Spinal cord (tissue), 10 donors: ENCODE results near the gene ESYT2. TPM values are rescaled to one million over a fixed set of nuclear protein-coding genes. Genes with fewer than 3 reads are reported as not detected.

Source experiments
- DNase-seq, 6 donors: peaks; one replicate each; pipeline versions ENCODE4 v3.0.0 to v3.0.0-alpha.2; 2013 to 2015; ENCODE audit warnings: low spot score in 6 of 6, low read depth in 4 of 6
- H3K27ac ChIP-seq: one replicate; pipeline ENCODE4 v1.5.1; 2013; ENCODE audit warnings: low read depth, low read length, control low read depth
- H3K27me3 ChIP-seq: one replicate; pipeline ENCODE4 v1.6.1; 2013; ENCODE audit warnings: low read length; ENCODE audit not compliant: control insufficient read depth, insufficient read depth
- H3K36me3 ChIP-seq: one replicate; pipeline ENCODE4 v1.6.1; 2013; ENCODE audit warnings: low read length; ENCODE audit not compliant: control insufficient read depth, insufficient read depth
- H3K4me1 ChIP-seq: one replicate; pipeline ENCODE4 v1.6.1; 2013; ENCODE audit warnings: low read length; ENCODE audit not compliant: control insufficient read depth, insufficient read depth
- H3K4me3 ChIP-seq: one replicate; pipeline ENCODE4 v1.5.1; 2013; ENCODE audit warnings: low read depth, low read length, control low read depth
- H3K9me3 ChIP-seq: one replicate; pipeline ENCODE4 v1.6.1; 2013; ENCODE audit warnings: low read length; ENCODE audit not compliant: control insufficient read depth, insufficient read depth
- WGBS: methylation state at CpG from one replicate; pipeline ENCODE4 v1.1.5; 2013; ENCODE audit warnings: missing lambda C conversion rate; ENCODE audit not compliant: insufficient coverage; 5-methylcytosine and 5-hydroxymethylcytosine counted together
- polyA plus RNA-seq, 2 donors: library from polyadenylated mRNA; unstranded; fragments of 120-200 nt; gene quantifications; one replicate each; pipeline ENCODE4 v1.2.1, GENCODE V29; 2013; ENCODE audit not compliant: insufficient read length in 2 of 2
- total RNA-seq, 2 donors: library from RNA; depleted of rRNA in 1 of 2; stranded (reverse); fragments of 120-200 nt in 1 of 2; fragments of >200 nt in 1 of 2; gene quantifications; one replicate each; pipeline versions ENCODE4 v1.2.3 to v1.2.4, GENCODE V29; 2013 to 2014
- donor health status: healthy.

Gene ESYT2
- total and polyA plus RNA-seq, 4 donors: 28.0 to 73.9 (median 51.9) TPM

GRCh38 chr7:158723714-158724385 lies 105.5 kb downstream of the ESYT2 start:
- Histone ChIP-seq H3K4me3 (no peak overlapping the region), H3K9me3 (no peaks in the 10 kb centered on the region), H3K4me1 (no peaks in the 10 kb centered on the region), H3K27me3 (no peaks in the 10 kb centered on the region), H3K36me3 (no peaks in the 10 kb centered on the region), H3K27ac (no peak overlapping the region)
- WGBS: 85% methylated on average over 12 of the region's 12 CpGs
- no peak for DNase-seq

GRCh38 chr7:158723266-158723665 lies 106.0 kb downstream of the ESYT2 start:
- Histone ChIP-seq H3K36me3 (no peaks in the 10 kb centered on the region), H3K27ac (no peak overlapping the region), H3K27me3 (no peaks in the 10 kb centered on the region), H3K4me3 (no peak overlapping the region), H3K9me3 (no peaks in the 10 kb centered on the region), H3K4me1 (no peaks in the 10 kb centered on the region)
- no peak for DNase-seq
- WGBS: 89% methylated on average over 11 of the region's 13 CpGs

- H3K9me3 ChIP-seq: no peaks in the 10 kb centered on the region
- 97% methylated on average over 6 of the region's 6 CpGs for WGBS
- no peaks in the 10 kb centered on the region for H3K27me3 ChIP-seq
- H3K36me3 ChIP-seq: no peaks in the 10 kb centered on the region
- H3K4me3 ChIP-seq: no peak overlapping the region
- no peak for DNase-seq
- H3K27ac ChIP-seq: no peak overlapping the region
- no peaks in the 10 kb centered on the region for H3K4me1 ChIP-seq
Measured at GRCh38 chr7:158722574-158723237, 106.6 kb downstream of the ESYT2 start.

DNA sequence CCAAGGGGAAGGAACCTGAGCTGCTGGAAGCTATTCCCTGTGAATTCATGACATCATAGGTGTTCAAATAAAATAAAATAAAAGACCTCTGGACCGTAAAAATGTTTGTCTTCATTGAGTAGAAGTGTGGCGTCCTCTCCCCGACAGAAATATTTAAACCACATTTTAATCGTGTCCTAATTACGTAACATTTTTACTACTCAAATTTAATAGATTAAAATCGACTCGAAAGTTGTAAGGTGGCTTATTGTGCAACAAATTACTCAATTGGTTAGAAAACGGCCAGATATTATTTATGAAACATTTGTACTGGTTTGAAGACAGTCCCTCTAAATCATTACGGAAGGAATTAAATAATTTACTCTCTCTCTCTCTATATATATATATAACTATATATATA lies 109.2 kb downstream of the ESYT2 start:
- Histone ChIP-seq H3K27me3 (no peaks in the 10 kb centered on the region), H3K9me3 (no peaks in the 10 kb centered on the region), H3K36me3 (no peaks in the 10 kb centered on the region), H3K4me3 (no peak overlapping the region), H3K4me1 (no peaks in the 10 kb centered on the region), H3K27ac (no peak overlapping the region)
- WGBS: no CpG with 5 or more reads among the region's 9 CpGs
- no peak for DNase-seq

- no peak overlapping the region for H3K27ac ChIP-seq
- DNase-seq: no peak
- H3K4me3 ChIP-seq: no peak overlapping the region
- WGBS: no CpG with 5 or more reads among the region's 1 CpG
- no peaks in the 10 kb centered on the region for H3K9me3 ChIP-seq
- H3K27me3 ChIP-seq: no peaks in the 10 kb centered on the region
- H3K4me1 ChIP-seq: no peaks in the 10 kb centered on the region
- H3K36me3 ChIP-seq: no peaks in the 10 kb centered on the region
Measured at GRCh38 chr7:158716802-158717201, 112.5 kb downstream of the ESYT2 start.

GRCh38 chr7:158710651-158711102 lies 118.6 kb downstream of the ESYT2 start:
- 87% methylated on average over 3 of the region's 7 CpGs for WGBS
- Histone ChIP-seq H3K27me3 (no peaks in the 10 kb centered on the region), H3K36me3 (peaks cover 3% of the 10 kb centered on the region), H3K4me3 (no peak overlapping the region), H3K4me1 (peaks cover 1% of the 10 kb centered on the region), H3K27ac (no peak overlapping the region), H3K9me3 (no peaks in the 10 kb centered on the region)
- DNase-seq: no peak

DNA sequence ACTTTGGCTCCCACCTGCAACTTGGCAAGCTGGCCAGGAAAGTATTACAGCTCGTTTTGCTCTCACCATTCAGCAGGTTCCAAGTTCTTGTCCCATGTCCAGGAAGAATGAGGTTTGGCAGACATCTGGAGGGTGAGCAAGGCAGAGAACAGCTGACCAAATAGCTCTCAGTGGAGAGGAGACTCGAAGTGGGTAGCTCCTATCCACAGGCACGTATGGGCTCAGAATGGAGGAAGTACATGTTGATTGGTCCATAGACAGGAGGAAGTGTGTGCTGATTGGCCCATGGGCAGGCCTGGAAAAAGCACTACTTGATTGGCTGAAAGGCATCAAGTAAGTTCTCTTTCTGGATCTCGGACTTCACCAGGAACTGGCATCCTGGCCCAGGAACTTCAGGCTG lies 121.7 kb downstream of the ESYT2 start:
- Histone ChIP-seq H3K27ac (no peak overlapping the region), H3K36me3 (peaks cover 3% of the 10 kb centered on the region), H3K4me3 (no peak overlapping the region), H3K9me3 (no peaks in the 10 kb centered on the region), H3K4me1 (peaks cover 17% of the 10 kb centered on the region), H3K27me3 (no peaks in the 10 kb centered on the region)
- WGBS: 77% methylated on average over 4 of the region's 4 CpGs
- DNase-seq: no peak

GRCh38 chr7:158706710-158707590 lies 122.4 kb downstream of the ESYT2 start:
- H3K27ac ChIP-seq: no peak overlapping the region
- H3K36me3 ChIP-seq: peaks cover 3% of the 10 kb centered on the region
- no peak for DNase-seq
- H3K9me3 ChIP-seq: no peaks in the 10 kb centered on the region
- H3K4me3 ChIP-seq: no peak overlapping the region
- H3K27me3 ChIP-seq: no peaks in the 10 kb centered on the region
- 97% methylated on average over 29 of the region's 29 CpGs for WGBS
- H3K4me1 ChIP-seq: peaks cover 17% of the 10 kb centered on the region

DNA sequence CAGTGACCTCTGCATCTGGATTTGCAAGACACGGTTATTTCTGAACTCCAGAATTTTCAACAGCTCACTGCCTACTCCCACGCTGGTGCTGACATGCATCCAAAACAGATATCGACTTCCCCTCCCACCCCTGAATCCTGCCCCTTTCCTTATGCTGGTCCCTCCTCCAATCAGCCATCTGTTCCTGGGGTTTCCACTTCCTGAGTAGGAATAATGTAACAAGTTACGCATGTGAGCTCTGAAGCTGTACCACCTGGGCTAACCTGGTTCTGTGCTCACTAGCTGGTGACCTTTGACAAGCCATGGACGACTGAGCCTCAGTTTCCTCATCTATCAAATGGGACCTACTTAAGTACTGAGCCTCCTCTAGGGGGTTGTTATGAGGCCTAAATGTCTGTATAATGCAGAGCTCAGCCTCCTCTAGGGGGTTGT lies 123.0 kb downstream of the ESYT2 start:
- Histone ChIP-seq H3K27ac (no peak overlapping the region), H3K9me3 (no peaks in the 10 kb centered on the region), H3K4me3 (no peak overlapping the region), H3K27me3 (no peaks in the 10 kb centered on the region), H3K4me1 (peaks cover 17% of the 10 kb centered on the region), H3K36me3 (peaks cover 3% of the 10 kb centered on the region)
- no peak for DNase-seq
- WGBS: 100% methylated on average over 2 of the region's 5 CpGs
